GM12878 (cell line): ENCODE results near the gene SCN7A. TPM values are rescaled to one million over a fixed set of nuclear protein-coding genes. Genes with fewer than 3 reads are reported as not detected.

Experiments
- ATAC-seq: fragments of 200-7000 bp; cut with Tn5 transposase; 3 replicates; pipeline ENCODE4 v1.9.1; 2020; ENCODE audit warnings: mild to moderate bottlenecking, moderate library complexity
- BruUV-seq: library from RNA; stranded (reverse); fragments of 400-500 nt; replicated peaks from 2 replicates; lab custom pipeline; 2021; lab: Mats Ljungman, UMichigan
- CTCF ChIA-PET: fragments of 300-600 bp; sonication (Branson Sonifier 250); formaldehyde crosslinking; extraction: SDS; loops from one replicate; lab custom pipeline; 2021; ENCODE audit warnings: inconsistent platforms; lab: Yijun Ruan, JAX
- POLR2A ChIA-PET: fragments of 350-600 bp; formaldehyde crosslinking; extraction: SDS; loops from one replicate; lab custom pipeline; 2021; ENCODE audit warnings: inconsistent platforms; lab: Charles Lee
- RAD21 ChIA-PET: fragments of 300-600 bp; sonication (Branson Sonifier 250); formaldehyde crosslinking; loops from one replicate; lab custom pipeline; 2023; ENCODE audit warnings: antibody characterized with exemption; ENCODE audit not compliant: unreplicated experiment; lab: Charles Lee
- SMC1A ChIA-PET: fragments of 300-600 bp; sonication (Branson Sonifier 250); formaldehyde crosslinking; loops from one replicate; lab custom pipeline; 2023; ENCODE audit not compliant: unreplicated experiment, uncharacterized antibody; lab: Charles Lee
- DNase-seq: peaks from one replicate; pipeline ENCODE4 v3.0.0-alpha.2; 2011; ENCODE audit warnings: low read depth, low spot score
- FAIRE-seq: peaks from 3 replicates; lab custom pipeline; 2011; peaks lifted over from hg19 to GRCh38; lab: Jason Lieb, UNC
- H2AFZ ChIP-seq: 2 replicates; pipeline ENCODE4 v1.6.0; 2011; ENCODE audit warnings: low read depth, low read length, control low read depth; ENCODE audit not compliant: control insufficient read depth
- H3K27ac ChIP-seq: 2 replicates; pipeline ENCODE4 v1.5.1; 2011; ENCODE audit warnings: control low read depth; ENCODE audit not compliant: control insufficient read depth, insufficient read depth
- H3K27me3 ChIP-seq, 2 experiments: replicated peaks in 1 of 2; 2 replicates each; pipeline versions ENCODE4 v1.6.0 to v1.6.1; 2011; ENCODE audit warnings: low read length in 1 of 2; ENCODE audit not compliant: control insufficient read depth in 2 of 2, insufficient read depth in 2 of 2
- H3K36me3 ChIP-seq, 2 experiments: 2 replicates each; pipeline ENCODE4 v1.5.1; 2011; ENCODE audit warnings: low read length in 1 of 2; ENCODE audit not compliant: control insufficient read depth in 2 of 2, insufficient read depth in 2 of 2
- H3K4me1 ChIP-seq: 2 replicates; pipeline ENCODE4 v1.6.1; 2011; ENCODE audit warnings: mild to moderate bottlenecking, low read length, moderate library complexity, mixed read lengths; ENCODE audit not compliant: control insufficient read depth, insufficient read depth
- H3K4me2 ChIP-seq: 2 replicates; pipeline ENCODE4 v1.6.0; 2011; ENCODE audit warnings: control low read depth; ENCODE audit not compliant: control insufficient read depth, insufficient read depth
- H3K4me3 ChIP-seq: fragments of 200-600 bp; sonication (generic); 2 replicates; pipeline ENCODE4 v1.5.1; 2016
- H3K79me2 ChIP-seq: 2 replicates; pipeline ENCODE4 v1.6.0; 2011; ENCODE audit warnings: low read length; ENCODE audit not compliant: control insufficient read depth, insufficient read depth
- H3K9ac ChIP-seq: 2 replicates; pipeline ENCODE4 v1.8.0; 2011; ENCODE audit warnings: low read length, control low read depth, mixed read lengths; ENCODE audit not compliant: control insufficient read depth, insufficient read depth
- H3K9me3 ChIP-seq: replicated peaks from 3 replicates; pipeline ENCODE4 v1.5.1; 2011; ENCODE audit warnings: mild to moderate bottlenecking, low read length; ENCODE audit not compliant: control insufficient read depth, insufficient read depth
- H4K20me1 ChIP-seq: 2 replicates; pipeline ENCODE4 v1.6.0; 2011; ENCODE audit not compliant: control insufficient read depth, insufficient read depth
- BCL3 ChIP-seq: IDR thresholded peaks from 2 replicates; pipeline ENCODE4 v1.6.1; 2011; ENCODE audit warnings: borderline replicate concordance, low read depth, mild to moderate bottlenecking, moderate library complexity, low read length; ENCODE audit not compliant: insufficient read depth, poor library complexity, severe bottlenecking
- CTCF ChIP-seq, 3 experiments: IDR thresholded peaks in 2 of 3; conservative IDR thresholded peaks in 1 of 3; 2 replicates each; pipeline ENCODE4 v1.5.1; 2011; ENCODE audit warnings: low read depth in 3 of 3, low read length in 3 of 3, mild to moderate bottlenecking in 3 of 3, control low read depth in 2 of 3, moderate library complexity in 2 of 3, inconsistent platforms in 1 of 3, mixed read lengths in 1 of 3; ENCODE audit not compliant: control insufficient read depth in 2 of 3, insufficient read depth in 1 of 3; ENCODE audit errors: extremely low read depth in 1 of 3
- RAD21 ChIP-seq: IDR thresholded peaks from 2 replicates; pipeline ENCODE4 v1.6.1; 2011; ENCODE audit warnings: mild to moderate bottlenecking, low read depth, low read length, moderate library complexity; ENCODE audit not compliant: insufficient read depth
- RFX5 ChIP-seq: IDR thresholded peaks from 2 replicates; pipeline ENCODE4 v1.6.1; 2011; ENCODE audit warnings: low read depth, low read length, improper control_type of control experiment
- WGBS: methylation state at CpG from one replicate; pipeline ENCODE4 v1.1.6; 2016; ENCODE audit warnings: low lambda C conversion rate; ENCODE audit not compliant: insufficient replicate concordance, insufficient coverage; ENCODE audit errors: missing lambda C conversion rate; 5-methylcytosine and 5-hydroxymethylcytosine counted together
- in situ Hi-C: fragments of 300-500 bp; cut with MboI; formaldehyde crosslinking; loops from 9 replicates; pipeline ENCODE4 v1.14.3; 2018; ENCODE audit warnings: mixed read lengths
- intact Hi-C: fragments of 100-400 bp; cut with micrococcal nuclease; formaldehyde crosslinking; loops from one replicate; pipeline ENCODE4 v1.14.2; 2022; ENCODE audit not compliant: unreplicated experiment
- polyA plus RNA-seq, 11 experiments: library from polyadenylated mRNA; depleted of rRNA in 4 of 11; unstranded in 6 of 11; stranded (reverse) in 5 of 11; fragments of >200 nt; fragmentation: Nextera tagmentation in 4 of 11; fragmentation: Illumina TruSeq in 1 of 11; extraction: Ambion mirVana in 4 of 11; extraction: Trizol in 1 of 11; gene quantifications; 1 replicate in 1 of 11; 2 replicates in 10 of 11; pipeline versions ENCODE4 v1.2.1 to v1.2.3, GENCODE V29; 2011 to 2016; ENCODE audit warnings: inconsistent platforms in 2 of 11, missing spikeins in 2 of 11, low read depth in 1 of 11
- total RNA-seq, 4 experiments: library from RNA; depleted of rRNA in 3 of 4; stranded (reverse); fragments of >200 nt in 3 of 4; fragmentation: Illumina TruSeq in 1 of 4; extraction: Trizol in 1 of 4; gene quantifications; 2 replicates each; pipeline versions ENCODE4 v1.2.1 to v1.2.3, GENCODE V29; 2013 to 2021

The SCN7A gene
- total and polyA plus RNA-seq, 10 of the 15 experiments (the other 5 are each of a cell fraction or from before 2014, with no cell fraction given), result 0.05 TPM; not detected in 9

DNA sequence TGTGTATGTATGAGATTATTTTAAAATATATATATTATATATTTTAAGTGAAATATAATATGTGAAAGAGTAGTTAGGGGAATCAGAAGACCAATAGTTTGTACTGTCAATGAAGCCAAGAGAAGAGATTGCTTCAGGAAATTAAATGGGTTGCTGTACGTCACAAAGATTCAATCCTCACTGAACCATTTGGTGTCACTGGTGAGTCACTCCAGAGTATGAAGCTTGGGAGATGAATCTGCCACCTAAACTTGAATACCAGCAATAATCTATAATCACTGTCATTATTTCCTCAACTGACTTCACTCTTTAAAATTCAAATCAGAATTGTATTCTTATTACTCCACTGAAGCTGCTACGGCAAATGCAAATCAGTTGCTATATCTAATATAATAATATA is 76.4 kb downstream of the SCN7A start:
- in situ Hi-C loops (no loop called here), intact Hi-C loops (no loop called here)
- ChIA-PET SMC1A (no interaction called here), CTCF (interaction anchor here (0.6 kb wide), 1 partner anchor 909 kb away, joined by 3 read pairs; no protein-coding TSS in a partner anchor), POLR2A (interaction anchor here (0.6 kb wide), 2 partner anchors 27 to 1090 kb away, joined by 5 read pairs; no protein-coding TSS in a partner anchor), RAD21 (interaction anchor here (0.6 to 1.1 kb wide), 4 partner anchors 14 to 310 kb away, joined by 3 to 5 read pairs (median 3); no protein-coding TSS in a partner anchor)
- Histone ChIP-seq H3K9ac (no peak overlapping the region), H3K27ac (no peak overlapping the region), H3K36me3 (no peaks in the 10 kb centered on the region), H2AFZ (no peak overlapping the region), H3K4me2 (no peak overlapping the region), H3K4me3 (no peak overlapping the region), H3K9me3 (no peaks in the 10 kb centered on the region), H3K4me1 (no peaks in the 10 kb centered on the region), H3K27me3 (no peaks in the 10 kb centered on the region), H3K79me2 (no peaks in the 10 kb centered on the region), H4K20me1 (no peaks in the 10 kb centered on the region)
- FAIRE-seq (no peak), ATAC-seq (peak; percentile 60; the same call in 2 of the 3 replicates), DNase-seq (no peak)
- no peak for TF ChIP-seq RFX5
- TF ChIP-seq CTCF (IDR thresholded peaks at IDR 0.05 in 2 of 3, conservative IDR thresholded peaks at IDR 0.05 in 1 of 3; ENCODE audit: control insufficient read depth in 2 of 3, extremely low read depth in 1 of 3, insufficient read depth in 1 of 3, low read depth in 3 of 3, low read length in 3 of 3), result peak in 1 of 3 experiments; percentile 25; a peak in 1 of 6 replicates
- TF ChIP-seq BCL3, result no peak
- TF ChIP-seq RAD21, result 0 out of 2 replicates have a peak, but pooled peaks have one; percentile 16
- BruUV-seq, result no TSS peak
- 52% methylated on average over 2 of the region's 2 CpGs for WGBS
